GF-D8 (cell line): ENCODE data around the gene GNAT1.

Experiments used
- DNase-seq: peaks from one replicate; lab custom pipeline; 2025; lab: John Stamatoyannopoulos, UW

The GNAT1 gene

DNA sequence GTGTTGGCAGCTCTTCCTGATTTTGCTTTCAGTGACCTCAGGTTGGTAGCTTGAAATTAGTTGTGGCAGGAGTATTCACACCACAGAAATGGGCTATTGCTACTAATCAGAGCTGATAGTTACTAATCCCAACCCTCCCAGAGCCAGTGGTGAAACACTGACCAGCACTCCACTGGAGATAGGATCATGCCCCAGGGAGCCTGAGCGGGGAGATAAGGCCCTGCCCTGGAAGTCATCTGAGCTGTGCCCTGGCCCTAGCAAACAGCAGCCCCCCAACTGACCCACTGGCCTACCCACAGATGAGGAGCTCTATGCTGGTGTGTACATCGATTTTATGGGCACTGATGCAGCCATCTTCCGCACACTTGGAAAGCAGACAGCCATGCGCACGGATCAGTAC is 9.4 kb upstream of the GNAT1 start:
- DNase-seq, result no peak

DNA sequence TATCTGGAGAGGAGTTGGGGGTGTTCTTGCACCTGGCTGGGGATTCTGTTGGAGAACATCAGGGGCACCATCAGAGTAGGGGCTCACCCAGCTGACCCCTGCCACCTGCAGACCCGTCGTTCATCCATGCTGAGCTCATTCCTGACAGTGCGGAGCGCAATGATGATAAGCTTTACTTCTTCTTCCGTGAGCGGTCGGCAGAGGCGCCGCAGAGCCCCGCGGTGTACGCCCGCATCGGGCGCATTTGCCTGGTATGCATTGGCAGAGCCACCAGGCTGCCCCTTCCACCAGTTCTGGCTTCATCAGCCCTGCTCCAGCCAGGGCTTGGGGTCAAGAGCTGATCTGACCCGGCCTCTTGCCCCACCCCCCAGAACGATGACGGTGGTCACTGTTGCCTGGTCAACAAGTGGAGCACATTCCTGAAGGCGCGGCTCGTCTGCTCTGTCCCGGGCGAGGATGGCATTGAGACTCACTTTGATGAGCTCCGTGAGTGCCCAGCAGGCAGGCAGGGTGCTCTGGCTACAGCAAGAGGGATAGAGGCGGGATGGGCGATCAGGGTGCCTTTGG is 8.8 kb upstream of the GNAT1 start:
- no peak for DNase-seq

DNA sequence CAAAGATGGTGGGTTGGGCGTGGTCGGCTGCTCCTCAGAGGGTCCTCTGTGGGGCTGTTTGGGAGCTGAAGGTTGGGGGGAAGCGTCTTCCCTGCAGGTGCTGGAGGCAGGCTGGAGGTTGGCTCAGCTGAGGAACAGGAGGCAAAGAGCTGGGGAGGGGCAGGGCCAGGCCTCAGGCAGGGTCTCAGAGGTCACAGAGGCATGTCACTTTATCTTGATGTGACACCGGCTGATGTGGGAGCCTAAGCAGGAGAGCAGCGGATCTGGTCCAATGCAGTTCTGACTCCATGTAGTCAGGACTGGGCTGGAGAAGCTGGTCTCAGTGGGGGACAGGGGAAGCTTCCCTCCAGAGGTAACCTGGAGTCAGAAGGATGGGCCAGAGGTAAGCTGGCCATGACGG is 7.7 kb upstream of the GNAT1 start:
- DNase-seq, result no peak

DNA sequence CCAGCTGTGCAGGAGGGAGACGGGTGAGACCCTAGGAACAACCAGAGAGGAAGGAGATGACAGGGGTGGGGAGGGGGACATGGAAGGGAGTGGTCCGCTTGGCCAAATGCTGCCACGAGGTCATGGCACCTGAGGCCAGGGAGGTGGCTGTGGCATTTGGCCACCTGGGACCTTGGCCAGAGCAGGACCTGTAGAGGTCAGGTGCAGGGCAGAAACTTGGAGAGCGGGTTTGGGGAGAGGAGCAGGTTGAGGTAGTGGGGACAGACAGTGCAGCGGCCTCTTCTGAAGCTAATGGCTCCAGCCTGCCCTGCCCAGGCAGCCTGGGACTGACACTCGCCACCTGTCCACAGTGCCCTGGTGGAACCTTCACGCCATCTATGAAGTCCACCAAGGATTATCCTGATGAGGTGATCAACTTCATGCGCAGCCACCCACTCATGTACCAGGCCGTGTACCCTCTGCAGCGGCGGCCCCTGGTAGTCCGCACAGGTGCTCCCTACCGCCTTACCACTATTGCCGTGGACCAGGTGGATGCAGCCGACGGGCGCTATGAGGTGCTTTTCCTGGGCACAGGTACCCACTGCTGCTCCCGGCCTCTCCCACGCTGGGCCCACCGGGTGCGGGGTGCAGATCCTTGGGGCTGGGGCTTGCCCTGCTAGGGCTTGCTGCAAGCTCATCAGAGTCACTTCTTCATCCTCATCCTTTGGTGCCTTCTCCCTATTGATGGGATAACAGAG is 7.0 kb upstream of the GNAT1 start:
- DNase-seq, result no peak

DNA sequence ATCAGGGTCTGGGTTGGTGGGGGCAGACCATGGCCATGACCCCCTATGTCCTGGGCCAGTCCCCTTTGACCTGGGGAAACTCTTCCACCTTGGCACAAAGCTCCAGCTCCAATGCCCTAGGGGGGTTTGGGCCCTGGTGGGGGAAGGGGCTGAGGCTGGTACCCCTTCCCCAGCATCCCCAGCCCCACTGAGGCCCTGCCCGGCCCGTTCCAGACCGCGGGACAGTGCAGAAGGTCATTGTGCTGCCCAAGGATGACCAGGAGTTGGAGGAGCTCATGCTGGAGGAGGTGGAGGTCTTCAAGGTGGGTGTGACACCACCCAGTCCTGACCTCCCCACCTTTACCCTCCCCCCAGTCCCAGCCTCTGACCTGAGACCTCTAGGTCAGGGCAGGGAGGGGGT is 6.2 kb upstream of the GNAT1 start:
- no peak for DNase-seq

DNA sequence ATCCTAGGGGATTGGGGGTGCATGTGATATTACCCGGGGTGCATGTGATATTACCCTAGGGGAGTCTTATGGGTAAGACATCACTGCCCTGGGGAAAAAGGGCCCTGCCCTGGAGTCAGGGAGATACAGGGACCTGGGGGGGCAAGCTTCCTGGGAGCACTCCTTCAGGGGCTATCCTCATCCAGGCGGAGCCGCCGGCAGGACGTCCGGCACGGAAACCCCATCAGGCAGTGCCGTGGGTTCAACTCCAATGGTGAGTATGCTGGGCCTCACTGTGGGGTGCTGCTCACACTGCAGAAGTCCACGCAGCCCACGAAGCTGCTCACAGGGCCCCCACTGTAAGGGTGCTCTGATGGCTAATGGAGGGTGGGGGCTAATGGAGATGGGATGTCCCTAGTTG is 5.3 kb upstream of the GNAT1 start:
- DNase-seq, result no peak

DNA sequence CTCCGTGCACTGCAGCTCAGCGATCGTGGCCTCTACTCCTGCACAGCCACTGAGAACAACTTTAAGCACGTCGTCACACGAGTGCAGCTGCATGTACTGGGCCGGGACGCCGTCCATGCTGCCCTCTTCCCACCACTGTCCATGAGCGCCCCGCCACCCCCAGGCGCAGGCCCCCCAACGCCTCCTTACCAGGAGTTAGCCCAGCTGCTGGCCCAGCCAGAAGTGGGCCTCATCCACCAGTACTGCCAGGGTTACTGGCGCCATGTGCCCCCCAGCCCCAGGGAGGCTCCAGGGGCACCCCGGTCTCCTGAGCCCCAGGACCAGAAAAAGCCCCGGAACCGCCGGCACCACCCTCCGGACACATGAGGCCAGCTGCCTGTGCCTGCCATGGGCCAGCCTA is 3.7 kb upstream of the GNAT1 start:
- DNase-seq, result no peak

DNA sequence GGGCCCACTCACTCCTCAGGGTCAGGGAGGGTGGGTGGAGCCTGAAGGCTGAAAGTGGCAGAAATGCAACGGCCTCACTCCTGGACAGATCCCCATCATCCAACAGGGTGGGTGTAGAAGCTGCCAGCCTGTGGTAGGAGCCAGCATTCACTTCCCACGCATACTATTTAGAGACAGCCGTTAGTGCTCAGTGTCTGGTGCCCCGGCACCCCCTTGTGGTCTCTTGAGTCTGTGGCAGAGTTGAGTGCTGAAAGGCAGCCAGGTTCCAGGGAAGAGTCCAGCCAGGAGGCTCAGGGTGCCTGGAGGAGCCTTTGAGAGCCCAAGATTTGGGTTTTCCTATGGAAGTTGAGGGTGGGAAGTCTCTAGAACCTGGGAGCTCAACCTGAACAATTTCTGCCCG is 2.1 kb upstream of the GNAT1 start:
- peak; percentile 47 for DNase-seq

DNA sequence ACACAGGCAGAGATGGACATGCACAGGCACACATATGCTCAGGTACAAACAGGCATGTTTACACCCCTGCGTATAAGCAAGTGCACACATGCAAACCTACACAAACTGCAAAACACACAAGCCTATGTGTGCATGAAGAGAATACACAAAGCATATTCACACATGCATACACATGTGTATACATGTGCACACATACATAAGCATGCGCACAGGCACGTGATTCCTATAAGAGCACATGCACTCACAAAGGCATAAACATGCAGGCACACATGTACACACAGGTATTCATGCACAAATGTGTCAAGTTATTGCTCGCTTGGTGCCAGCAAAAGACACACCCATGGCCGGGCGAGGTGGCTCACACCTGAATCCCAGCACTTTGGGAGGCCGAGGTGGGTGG is 1.4 kb upstream of the GNAT1 start:
- DNase-seq, result no peak

DNA sequence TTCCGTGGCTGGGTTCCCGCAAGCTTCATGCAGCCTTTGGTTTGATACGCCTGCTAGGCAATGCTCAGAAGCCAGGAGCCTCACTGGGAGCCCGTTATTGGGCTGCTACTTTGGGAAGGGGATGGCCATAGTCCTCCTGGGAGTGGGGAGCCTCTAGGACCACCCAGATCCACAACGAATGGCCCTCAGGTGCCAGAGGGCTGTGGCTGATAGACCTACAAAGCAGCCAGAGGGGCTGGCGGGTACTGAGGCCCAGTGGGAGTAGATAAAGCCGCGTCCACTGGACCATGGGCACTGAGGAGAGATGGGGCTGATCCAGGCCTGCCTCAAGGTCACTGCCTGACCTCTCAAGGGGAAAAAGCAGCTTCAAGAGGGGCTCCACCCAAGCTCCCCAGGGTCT is 714 bp downstream of the GNAT1 start:
- no peak for DNase-seq

DNA sequence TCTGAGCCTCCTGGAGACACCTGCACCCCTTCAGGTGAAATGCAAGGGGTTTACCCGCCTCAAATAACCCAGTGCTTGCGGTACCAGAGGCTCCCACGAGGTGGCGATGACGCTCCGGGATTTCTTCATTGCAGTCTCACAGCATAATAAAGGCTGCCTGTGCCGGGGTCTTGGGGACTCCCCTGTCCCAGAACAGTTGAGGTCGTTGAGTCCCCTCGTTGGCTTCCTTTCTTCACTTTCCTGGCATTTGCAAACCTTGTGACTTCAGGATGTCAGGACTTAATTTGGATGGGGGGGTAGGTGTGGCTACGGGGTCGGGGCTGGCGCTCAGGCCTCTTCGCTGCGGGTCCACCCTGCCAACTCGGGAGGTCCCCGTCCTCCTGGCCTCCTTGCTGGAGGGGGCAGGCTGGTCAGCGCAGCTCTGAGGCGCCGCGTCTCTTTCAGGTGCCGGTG is 1.3 kb downstream of the GNAT1 start:
- DNase-seq, result no peak

DNA sequence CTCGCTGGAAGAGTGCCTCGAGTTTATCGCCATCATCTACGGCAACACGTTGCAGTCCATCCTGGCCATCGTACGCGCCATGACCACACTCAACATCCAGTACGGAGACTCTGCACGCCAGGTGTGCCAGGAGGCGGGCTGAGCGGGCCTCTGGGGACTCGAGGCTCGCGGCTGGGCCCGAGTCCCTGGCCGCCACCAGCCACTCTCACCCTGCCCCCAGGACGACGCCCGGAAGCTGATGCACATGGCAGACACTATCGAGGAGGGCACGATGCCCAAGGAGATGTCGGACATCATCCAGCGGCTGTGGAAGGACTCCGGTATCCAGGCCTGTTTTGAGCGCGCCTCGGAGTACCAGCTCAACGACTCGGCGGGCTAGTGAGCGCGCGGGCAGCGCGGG is 1.9 kb downstream of the GNAT1 start:
- DNase-seq, result no peak

DNA sequence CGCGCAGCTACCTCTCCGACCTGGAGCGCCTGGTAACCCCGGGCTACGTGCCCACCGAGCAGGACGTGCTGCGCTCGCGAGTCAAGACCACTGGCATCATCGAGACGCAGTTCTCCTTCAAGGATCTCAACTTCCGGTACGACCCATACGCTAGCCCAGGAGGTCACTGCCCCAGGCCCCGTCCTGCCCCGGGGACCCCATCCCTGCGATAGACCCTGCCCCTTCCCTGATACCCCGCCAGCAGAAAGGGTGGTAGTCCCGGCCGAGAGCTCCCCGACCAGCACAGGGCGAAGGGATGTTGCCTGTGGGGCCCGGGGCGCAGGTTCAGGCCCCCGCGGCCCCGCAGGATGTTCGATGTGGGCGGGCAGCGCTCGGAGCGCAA is 2.3 kb downstream of the GNAT1 start:
- DNase-seq, result no peak

DNA sequence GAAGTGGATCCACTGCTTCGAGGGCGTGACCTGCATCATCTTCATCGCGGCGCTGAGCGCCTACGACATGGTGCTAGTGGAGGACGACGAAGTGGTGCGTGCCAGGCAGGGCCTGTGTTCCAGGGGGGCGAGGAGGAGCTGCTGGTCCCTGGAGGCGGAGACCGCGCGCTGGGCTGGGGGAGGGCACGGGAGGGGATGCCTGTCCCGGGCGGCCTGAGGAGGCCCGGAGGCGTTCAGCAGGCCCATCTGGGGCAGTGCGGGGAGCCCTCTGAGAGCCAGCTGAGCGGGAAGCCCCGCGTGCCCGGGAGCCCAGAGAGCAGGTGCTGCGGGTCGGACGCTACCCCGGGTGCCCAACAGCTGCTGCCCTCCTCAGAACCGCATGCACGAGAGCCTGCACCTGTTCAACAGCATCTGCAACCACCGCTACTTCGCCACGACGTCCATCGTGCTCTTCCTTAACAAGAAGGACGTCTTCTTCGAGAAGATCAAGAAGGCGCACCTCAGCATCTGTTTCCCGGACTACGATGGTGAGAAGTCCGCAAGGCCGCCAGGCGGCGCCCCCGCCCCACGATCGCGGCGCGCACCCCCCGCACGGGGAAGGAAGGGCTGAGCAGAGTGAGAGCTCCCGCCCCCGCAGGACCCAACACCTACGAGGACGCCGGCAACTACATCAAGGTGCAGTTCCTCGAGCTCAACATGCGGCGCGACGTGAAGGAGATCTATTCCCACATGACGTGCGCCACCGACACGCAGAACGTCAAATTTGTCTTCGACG is 2.9 kb downstream of the GNAT1 start:
- peak; percentile 15 for DNase-seq

DNA sequence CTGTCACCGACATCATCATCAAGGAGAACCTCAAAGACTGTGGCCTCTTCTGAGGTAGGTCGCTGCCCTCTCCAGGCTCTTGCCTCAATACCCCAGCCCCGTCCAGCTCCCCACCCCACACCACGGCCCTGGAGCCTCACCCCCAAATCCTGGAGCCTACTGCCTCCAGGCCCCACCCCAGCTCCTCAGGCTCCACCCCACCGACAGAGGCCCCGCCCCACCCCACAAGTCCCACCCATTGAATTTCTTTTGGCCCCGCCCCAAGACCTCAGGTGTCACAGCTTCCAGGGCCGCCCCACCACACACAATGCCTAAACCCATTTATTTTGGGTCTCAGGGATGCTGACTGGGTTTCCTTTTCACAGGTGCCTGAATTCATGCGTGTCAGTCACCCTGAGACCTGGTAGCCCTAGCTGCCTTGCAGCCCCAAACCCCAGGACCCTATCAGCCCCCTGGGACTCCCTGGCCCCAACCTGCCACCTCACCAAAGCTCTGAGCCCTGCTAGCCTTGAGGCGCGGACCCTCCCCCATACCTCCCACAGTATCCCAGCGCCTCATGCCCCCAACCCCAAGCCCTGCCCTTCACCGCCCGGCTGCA is 3.6 kb downstream of the GNAT1 start:
- DNase-seq, result no peak

DNA sequence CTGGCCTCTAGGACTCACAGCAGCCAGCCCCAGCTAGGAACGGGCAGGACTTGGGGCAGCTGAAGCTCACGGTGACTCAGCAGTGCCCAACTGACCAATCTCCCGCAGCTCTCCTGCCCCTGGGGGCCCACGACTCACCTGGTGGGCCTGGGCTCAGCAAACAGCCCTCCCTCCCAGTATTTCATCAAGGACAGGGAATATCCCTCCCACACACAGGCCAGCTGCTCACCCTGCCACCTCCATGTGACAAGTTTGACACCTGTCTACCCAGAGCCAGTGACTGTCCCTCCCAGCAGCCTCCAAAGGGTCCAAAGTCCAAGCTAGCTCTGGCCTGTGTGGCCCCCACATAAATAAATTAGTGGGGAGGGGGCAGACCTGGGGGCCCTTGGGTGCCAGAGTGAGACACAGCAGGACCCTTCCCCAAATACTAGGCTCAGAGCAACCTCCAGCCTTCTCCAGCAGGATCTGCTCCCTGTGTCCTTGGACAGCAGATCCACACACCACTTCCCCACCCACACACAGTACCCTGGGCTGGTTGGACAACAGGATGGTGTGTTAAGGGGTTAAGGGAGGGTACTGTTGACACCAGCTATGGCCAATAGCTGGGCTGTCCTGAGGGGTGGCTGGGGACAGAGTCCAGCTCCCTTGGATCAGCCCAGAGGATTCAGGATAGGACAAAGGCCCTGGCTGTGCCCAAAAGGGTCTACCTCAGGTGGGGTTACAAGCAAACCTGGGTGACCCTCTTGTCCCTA is 4.3 kb downstream of the GNAT1 start:
- no peak for DNase-seq

DNA sequence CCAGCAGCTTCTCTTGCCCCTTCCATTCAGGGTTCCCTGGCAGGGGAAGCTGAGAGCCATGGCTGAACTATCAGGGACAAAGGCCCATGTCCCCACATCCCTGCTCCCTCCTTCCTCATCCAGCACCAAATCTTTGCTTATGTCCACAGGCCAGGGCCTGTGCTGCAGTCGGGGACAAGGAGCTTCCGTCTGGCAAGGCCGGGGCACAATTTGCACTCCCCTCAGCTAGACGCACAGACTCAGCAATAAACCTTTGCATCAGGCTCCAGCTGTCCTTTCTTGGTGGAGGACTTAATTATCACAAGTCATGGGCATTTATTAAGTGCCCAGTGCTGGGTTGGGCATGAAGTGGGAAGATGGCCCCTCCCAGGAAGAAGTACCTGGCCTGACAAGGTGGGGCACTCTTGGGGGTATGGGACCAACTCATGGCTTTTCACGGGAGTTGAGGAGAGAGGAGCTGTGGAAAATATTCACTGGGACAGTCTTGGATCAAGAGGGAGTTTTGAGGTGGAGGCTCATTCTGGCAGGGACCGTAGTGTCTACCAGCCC is 4.9 kb downstream of the GNAT1 start:
- no peak for DNase-seq

DNA sequence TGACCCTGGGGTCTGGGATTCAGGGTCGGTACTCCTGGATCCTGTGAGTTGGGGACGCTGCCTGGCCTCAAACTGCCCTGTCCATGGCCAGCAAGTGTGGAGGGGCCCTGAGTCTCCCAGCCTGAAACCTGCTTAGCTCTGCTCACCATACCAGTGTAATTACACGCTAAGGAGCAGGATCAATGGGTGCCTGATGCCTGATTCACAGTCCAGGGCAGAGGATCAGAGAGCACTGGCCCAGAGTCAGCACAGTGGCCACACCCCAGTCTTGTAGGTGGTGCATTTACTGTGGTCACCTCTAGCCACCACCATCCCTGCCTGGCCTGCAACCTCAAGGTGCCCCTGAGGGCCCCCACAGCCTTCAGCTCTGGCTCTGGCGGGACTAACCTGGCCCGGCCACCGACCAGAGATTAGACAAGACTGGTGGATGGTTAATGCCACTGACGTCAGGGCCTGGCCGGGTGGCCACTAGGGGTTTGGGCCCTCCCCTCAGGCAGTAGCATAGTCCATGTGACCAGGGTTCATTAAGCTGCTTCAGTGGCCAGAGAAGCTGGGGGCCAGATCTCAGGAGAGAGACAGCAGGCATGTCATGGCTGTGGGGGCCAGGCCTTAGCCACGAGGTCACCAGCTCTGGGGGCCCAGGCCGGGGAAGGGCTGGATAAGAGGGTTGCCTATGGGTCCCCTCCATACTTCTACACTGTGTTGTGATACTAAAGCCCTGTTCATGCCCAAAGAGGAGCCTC is 10.3 kb downstream of the GNAT1 start:
- DNase-seq, result no peak

DNA sequence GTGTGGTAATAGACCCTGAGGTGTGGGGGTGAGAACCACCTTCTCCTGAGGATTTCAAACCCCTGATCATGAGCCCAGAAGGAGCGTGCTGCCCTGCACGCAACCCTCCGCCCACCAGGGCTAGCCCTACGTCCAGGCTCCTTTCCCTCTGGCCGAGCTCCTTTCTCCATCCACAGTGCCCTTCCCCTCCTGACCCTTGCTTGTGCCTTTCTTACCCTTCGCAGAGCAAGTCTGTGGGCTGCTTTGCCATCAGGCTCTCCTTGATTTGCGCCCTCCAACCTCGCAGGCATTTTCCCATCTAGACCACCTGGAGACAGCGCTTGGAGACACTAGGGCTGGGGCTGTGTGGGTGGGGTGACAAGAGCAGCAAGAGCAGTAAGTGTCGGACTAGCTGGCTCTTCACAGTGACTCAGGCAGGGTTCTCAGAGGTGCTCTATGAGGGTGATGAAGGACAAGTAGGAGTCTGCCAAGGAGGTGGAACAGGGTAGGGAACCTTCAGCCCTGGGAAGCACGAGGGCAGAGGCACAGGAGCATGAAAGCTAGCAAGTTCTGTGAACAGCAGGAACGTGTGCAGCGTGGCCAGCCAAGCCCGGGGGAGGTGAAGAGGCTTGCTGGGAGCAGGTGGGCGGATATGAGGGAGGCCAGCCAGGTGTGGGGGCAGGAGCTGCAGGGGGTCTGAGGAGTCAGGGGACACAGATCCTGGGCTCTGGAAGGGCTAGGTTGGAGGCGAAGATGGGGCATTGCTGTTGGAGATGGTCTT is 11.1 kb downstream of the GNAT1 start:
- DNase-seq, result no peak

DNA sequence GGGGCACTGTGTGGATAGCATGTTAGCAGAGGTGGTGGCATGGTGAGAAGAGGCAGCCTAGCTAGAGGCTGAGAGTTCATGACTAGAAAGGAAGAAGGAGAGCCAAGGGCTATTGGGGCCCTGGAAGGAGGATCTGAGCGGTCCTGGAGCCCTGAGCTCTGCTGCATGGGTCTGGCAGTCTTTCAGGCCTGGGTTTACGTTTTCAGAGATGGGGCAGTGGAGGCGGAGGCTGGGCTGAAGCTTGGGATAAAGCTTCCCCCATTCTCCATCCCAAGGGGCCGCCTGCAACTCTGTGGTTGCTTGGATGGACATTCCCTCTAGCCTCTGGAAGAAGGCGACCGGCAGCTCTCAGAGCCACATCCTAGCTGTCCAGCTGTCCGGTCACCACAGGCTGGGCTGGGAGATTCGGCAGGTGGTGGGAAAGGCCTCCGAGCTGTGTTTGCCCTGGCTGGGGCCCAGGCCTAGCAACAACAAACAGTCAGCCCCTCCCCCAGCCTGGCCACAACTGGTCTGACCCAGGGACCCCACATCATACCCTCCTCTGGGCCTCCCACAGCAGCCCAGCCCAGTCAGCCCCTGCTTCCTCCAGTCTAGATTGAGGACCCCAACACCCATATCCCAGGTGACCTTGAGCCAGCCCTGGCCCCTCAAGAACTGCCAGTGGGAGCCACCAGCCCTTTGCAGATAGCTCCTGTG is 11.9 kb downstream of the GNAT1 start:
- DNase-seq, result no peak
